GM18520 (cell line): ENCODE results near the gene IGFBP2.

Experiments used
- ATAC-seq: cut with Tn5 transposase; IDR thresholded peaks from one replicate; pipeline ENCODE4 v1.9.1; 2021; ENCODE audit not compliant: unreplicated experiment

Gene IGFBP2

GRCh38 chr2:216661051-216661450 lies 27.8 kb downstream of the IGFBP2 start:
- no peak for ATAC-seq

- no peak for ATAC-seq
Measured at GRCh38 chr2:216661639-216662375, 28.6 kb downstream of the IGFBP2 start.

DNA sequence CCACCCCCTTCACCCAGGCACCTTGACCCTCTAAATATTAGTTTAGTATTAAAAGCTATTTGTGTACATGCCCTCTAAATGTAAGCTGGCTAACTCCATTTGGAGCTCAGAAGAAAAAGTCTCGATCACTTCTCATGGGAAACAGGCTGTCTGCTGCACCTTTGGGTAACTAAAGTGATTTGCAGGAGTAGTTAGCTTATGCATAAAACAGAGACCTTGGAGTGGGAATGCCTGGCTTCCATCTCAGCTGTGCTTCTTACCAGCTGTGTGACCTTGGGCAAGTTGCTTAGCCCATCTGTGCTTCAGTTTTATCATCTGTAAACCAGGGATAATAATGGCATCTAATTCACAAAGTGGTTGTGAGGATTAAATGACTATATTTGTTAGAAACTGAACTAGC lies 29.9 kb downstream of the IGFBP2 start:
- no peak for ATAC-seq

DNA sequence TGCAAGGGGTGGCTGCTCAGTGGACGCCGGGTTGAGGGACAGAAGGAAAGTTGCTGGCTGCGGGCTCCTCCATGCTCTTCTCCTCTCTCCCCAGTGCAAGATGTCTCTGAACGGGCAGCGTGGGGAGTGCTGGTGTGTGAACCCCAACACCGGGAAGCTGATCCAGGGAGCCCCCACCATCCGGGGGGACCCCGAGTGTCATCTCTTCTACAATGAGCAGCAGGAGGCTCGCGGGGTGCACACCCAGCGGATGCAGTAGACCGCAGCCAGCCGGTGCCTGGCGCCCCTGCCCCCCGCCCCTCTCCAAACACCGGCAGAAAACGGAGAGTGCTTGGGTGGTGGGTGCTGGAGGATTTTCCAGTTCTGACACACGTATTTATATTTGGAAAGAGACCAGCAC lies 30.6 kb downstream of the IGFBP2 start:
- ATAC-seq = no peak

GRCh38 chr2:216664593-216665034 lies 31.4 kb downstream of the IGFBP2 start:
- no peak for ATAC-seq

DNA sequence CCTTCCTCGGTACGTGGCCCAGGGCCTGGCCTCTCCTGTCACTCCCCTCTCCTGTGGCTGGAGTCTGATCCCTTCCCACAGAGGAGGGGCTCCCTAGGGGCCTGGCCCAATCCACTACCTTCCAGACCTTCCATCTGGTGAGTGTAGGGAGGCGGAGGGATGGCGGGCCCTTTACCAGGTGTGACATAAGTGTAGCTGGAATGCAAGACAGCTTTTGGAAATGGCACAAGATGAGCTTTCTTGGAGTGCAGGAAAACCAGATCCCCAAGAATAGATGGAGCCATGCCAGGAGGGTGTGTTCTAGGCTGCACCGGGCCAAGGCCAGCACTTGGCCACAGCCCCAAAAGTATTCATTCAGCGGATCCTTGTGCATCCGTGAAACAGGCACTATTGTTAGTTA lies 32.0 kb downstream of the IGFBP2 start:
- no peak for ATAC-seq

GRCh38 chr2:216665717-216666116 lies 32.5 kb downstream of the IGFBP2 start:
- ATAC-seq = no peak

DNA sequence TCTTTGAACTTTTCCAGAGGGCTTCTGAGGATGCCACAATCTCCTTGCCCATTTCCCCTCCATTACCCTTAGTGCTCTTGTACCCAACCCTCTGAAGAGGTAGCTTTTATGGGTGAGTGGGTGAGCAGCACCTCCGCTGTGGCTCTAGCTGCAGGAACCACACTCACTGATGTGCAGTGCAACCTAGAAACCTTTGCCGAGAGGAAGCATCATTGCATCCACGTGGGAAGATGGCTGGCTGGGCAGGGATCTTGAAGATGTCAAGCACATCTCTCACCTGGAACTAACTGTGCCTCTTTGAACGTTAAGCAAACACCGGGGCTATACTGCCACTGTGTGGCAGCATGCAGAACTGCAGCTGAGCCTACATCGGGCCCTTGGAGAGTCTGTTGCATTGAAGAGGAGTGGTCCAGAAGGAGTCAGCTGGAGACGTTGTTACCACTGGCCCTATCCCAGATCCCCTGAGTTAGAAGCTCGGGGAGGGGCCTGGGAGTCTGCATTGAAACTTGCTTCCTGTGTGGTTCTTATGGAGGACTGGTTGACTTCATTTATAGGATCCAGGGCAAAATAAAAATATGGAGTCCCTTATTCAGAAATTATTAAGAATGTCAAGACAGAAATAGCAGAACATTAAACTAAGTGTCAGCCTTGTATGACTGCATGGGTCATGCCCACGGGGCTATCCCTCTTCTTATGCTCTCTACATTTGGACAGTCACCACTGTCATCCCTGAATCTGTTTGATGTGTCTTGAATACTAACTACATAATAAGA lies 33.4 kb downstream of the IGFBP2 start:
- no peak for ATAC-seq

- ATAC-seq = no peak
Measured at GRCh38 chr2:216670266-216671080, 37.3 kb downstream of the IGFBP2 start.

GRCh38 chr2:216671081-216671411 lies 37.8 kb downstream of the IGFBP2 start:
- ATAC-seq = no peak

DNA sequence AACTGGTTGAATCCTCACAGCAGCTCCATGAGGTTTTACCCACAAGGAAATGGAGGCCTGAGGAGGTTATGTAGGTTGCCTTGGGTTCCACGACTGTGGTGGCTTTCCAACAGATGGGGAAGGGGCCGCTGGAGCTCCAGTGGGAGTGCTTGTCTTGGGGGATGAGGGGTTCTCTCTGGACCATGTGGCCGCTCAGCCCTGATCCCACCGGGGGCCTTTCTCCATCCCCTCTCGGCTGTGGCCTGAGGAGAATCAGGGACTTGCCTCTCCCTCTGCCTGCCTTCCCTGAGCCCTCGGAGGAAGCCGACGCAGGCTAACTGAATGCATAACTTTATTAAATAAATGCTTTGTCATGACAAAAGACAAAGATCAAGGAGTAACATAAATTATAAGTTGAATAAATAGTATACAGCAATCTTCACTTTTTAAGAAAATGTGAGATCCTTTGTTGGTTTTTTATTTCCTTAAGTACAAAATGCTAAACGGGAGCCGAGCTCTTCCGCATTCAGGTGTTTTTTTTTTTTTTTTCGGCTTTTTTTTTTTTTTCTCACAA lies 38.6 kb downstream of the IGFBP2 start:
- ATAC-seq = no peak

DNA sequence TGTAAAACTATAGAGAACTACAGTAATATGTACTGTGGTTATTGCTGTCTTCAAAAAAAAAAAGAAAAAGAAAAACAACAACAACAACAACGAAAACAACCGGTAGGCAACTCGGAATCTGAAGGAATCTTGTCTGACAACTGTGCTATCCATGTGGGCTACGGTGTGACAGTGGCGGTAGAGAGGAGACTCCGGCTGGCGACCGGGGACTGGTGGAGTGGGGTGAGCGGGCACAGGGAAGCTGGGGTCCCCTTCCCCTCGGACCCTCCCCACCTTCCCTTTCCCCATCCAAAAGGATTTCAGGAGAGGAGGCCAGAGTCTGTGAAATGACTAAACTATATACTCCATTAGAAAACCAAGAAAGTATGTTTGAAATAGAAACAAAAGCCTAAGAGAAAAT lies 39.2 kb downstream of the IGFBP2 start:
- no peak for ATAC-seq

- ATAC-seq = no peak
Measured at GRCh38 chr2:216673021-216673420, 39.8 kb downstream of the IGFBP2 start.

DNA sequence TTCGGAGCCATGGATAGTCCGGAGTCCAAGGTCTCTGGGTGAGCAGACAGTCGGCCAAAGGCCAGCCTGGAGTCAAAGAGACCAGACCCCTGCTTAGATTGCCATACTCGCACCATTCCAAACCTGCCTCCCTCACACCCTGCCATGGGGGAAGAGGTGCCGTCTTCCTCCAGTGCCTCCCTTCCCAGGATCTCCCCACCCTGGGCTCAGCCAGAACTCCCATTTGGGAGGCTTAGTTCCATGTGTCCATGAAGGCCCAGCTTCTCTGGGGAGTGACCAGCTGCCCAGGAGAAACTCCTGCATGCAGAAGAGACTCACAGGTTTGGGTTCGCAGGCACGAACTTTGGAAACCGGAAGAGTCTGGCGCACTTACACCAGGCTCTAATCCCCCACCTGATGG lies 40.4 kb downstream of the IGFBP2 start:
- no peak for ATAC-seq

GRCh38 chr2:216674376-216674775 lies 41.2 kb downstream of the IGFBP2 start:
- ATAC-seq = no peak

GRCh38 chr2:216676630-216677029 lies 43.4 kb downstream of the IGFBP2 start:
- ATAC-seq = no peak

DNA sequence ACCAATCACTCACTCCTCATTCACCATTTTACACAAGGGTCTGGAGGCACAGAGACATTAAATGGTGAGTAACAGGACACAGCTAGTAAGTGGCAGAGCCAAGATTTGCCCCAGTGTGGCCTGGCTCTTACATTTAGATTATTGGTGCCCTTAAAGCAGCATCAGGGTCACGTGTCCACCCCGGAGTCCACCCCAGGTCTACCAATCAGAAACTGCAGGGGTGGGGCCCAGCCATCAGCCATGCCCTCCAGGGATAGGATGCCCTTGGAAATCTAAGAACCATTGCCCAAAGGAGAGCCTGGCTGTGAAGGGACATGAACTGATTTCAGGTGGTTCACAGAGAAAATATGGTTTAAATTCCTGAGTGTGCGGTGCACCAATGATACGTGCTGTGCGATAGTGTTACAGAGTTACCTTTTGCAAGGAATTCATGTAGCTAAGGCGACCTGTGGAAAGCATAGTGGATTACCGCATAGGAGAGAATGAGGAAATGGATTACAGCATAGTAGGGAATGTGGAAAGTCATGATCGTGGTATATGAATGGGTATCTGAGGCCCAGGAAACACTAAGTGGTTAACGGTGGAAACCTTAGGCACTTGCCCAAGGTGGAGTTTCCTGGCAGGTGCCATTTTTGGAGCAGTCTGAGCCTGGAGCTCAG lies 44.3 kb downstream of the IGFBP2 start:
- ATAC-seq = no peak

- ATAC-seq = no peak
Measured at GRCh38 chr2:216678098-216678465, 44.9 kb downstream of the IGFBP2 start.

GRCh38 chr2:216678813-216679657 lies 45.8 kb downstream of the IGFBP2 start:
- no peak for ATAC-seq

- ATAC-seq = no peak
Measured at GRCh38 chr2:216679658-216680024, 46.4 kb downstream of the IGFBP2 start.
